SK-N-SH (cell line): Measurements from ENCODE around the gene ZNF385A. TPM values are rescaled to one million over a fixed set of nuclear protein-coding genes. Genes with fewer than 3 reads are reported as not detected.

ENCODE experiments used
- CTCF ChIA-PET: fragments of 300-600, 350-600 bp; formaldehyde crosslinking; extraction: SDS; loops from one replicate; lab custom pipeline; 2021; lab: Yijun Ruan, JAX
- POLR2A ChIA-PET: fragments of 350-600 bp; sonication (Branson Sonifier 250); formaldehyde crosslinking; extraction: SDS; loops from one replicate; lab custom pipeline; 2020; ENCODE audit warnings: antibody characterized with exemption, inconsistent platforms; lab: Yijun Ruan, JAX
- DNase-seq: peaks from one replicate; pipeline ENCODE4 v3.0.0; 2012
- H2AFZ ChIP-seq: fragments of 200-600 bp; sonication (generic); 2 replicates; pipeline ENCODE4 v1.8.1; 2016; ENCODE audit warnings: antibody characterized with exemption, mild to moderate bottlenecking, low read depth
- H3F3A ChIP-seq: fragments of 200-600 bp; sonication (generic); replicated peaks from 2 replicates; pipeline ENCODE3; 2016; ENCODE audit warnings: antibody characterized with exemption, mild to moderate bottlenecking; ENCODE audit not compliant: insufficient read depth
- H3K27ac ChIP-seq, 2 experiments: fragments of 200-500 bp in 1 of 2; fragments of 200-600 bp in 1 of 2; sonication (Bioruptor generic) in 1 of 2; sonication (generic), shearing (Covaris generic) in 1 of 2; 2 replicates each; pipeline versions ENCODE4 v1.5.1 to v1.6.1; 2014 to 2016; ENCODE audit warnings: low read depth in 2 of 2, inconsistent platforms in 1 of 2, low read length in 1 of 2, mild to moderate bottlenecking in 1 of 2, mixed read lengths in 1 of 2
- H3K27me3 ChIP-seq: fragments of 200-600 bp; sonication (generic), shearing (Covaris generic); 2 replicates; pipeline ENCODE4 v1.6.1; 2016; ENCODE audit warnings: mixed run types; ENCODE audit not compliant: insufficient read depth
- H3K36me3 ChIP-seq, 2 experiments: fragments of 200-500 bp in 1 of 2; fragments of 200-600 bp in 1 of 2; sonication (Bioruptor generic) in 1 of 2; sonication (generic) in 1 of 2; replicated peaks in 1 of 2; 2 replicates each; pipeline versions ENCODE3 to v1.5.1; 2014 to 2016; ENCODE audit warnings: low read length in 1 of 2, mild to moderate bottlenecking in 1 of 2; ENCODE audit not compliant: insufficient read depth in 2 of 2, control insufficient read depth in 1 of 2
- H3K4me1 ChIP-seq, 2 experiments: fragments of 200-500 bp in 1 of 2; fragments of 200-600 bp in 1 of 2; sonication (Bioruptor generic) in 1 of 2; sonication (generic), shearing (Covaris generic) in 1 of 2; 2 replicates each; pipeline versions ENCODE4 v1.5.1 to v1.6.1; 2014 to 2016; ENCODE audit warnings: low read depth in 1 of 2, low read length in 1 of 2, mixed run types in 1 of 2; ENCODE audit not compliant: insufficient read depth in 2 of 2, control insufficient read depth in 1 of 2
- H3K4me2 ChIP-seq: fragments of 200-600 bp; sonication (generic), shearing (Covaris generic); 2 replicates; pipeline ENCODE4 v1.6.1; 2017; ENCODE audit warnings: mixed run types
- H3K4me3 ChIP-seq, 2 experiments: fragments of 200-500 bp in 1 of 2; fragments of 200-600 bp in 1 of 2; sonication (Bioruptor generic) in 1 of 2; sonication (generic), shearing (Covaris generic) in 1 of 2; 2 replicates each; pipeline versions ENCODE4 v1.5.1 to v1.8.1; 2014 to 2016; ENCODE audit warnings: low read depth in 2 of 2, inconsistent platforms in 1 of 2, low read length in 1 of 2, mild to moderate bottlenecking in 1 of 2, mixed read lengths in 1 of 2, moderate library complexity in 1 of 2
- H3K79me2 ChIP-seq: fragments of 200-600 bp; sonication (generic); 2 replicates; pipeline ENCODE4 v1.8.1; 2017; ENCODE audit warnings: mild to moderate bottlenecking; ENCODE audit not compliant: insufficient read depth
- H3K9ac ChIP-seq: fragments of 200-600 bp; sonication (generic); 2 replicates; pipeline ENCODE4 v1.6.1; 2017; ENCODE audit warnings: mixed run types
- H3K9me2 ChIP-seq: fragments of 200-600 bp; sonication (generic); 2 replicates; pipeline ENCODE4 v1.6.1; 2017; ENCODE audit warnings: mixed run types
- H3K9me3 ChIP-seq: fragments of 200-600 bp; sonication (generic); 2 replicates; pipeline ENCODE4 v1.6.1; 2017; ENCODE audit warnings: mixed run types, mild to moderate bottlenecking, moderate library complexity
- H4K20me1 ChIP-seq: fragments of 200-600 bp; sonication (generic); 2 replicates; pipeline ENCODE4 v1.6.1; 2017; ENCODE audit warnings: mild to moderate bottlenecking, mixed run types; ENCODE audit not compliant: insufficient read depth
- CTCF ChIP-seq: fragments of 200-600 bp; sonication (generic); IDR thresholded peaks from 2 replicates; pipeline ENCODE4 v1.6.1; 2017; ENCODE audit warnings: antibody characterized with exemption, mild to moderate bottlenecking, moderate library complexity
- ELF1 ChIP-seq: IDR thresholded peaks from 2 replicates; pipeline ENCODE4 v1.4.0; 2012
- EP300 ChIP-seq, 2 experiments: IDR thresholded peaks; 2 replicates each; pipeline versions ENCODE4 v1.4.0 to v1.6.1; 2012; ENCODE audit warnings: borderline replicate concordance in 1 of 2, low read depth in 1 of 2, low read length in 1 of 2
- FOXJ3 ChIP-seq: sonication (generic); formaldehyde crosslinking; IDR thresholded peaks from 2 replicates; pipeline ENCODE4 v1.5.1; 2020; ENCODE audit warnings: mild to moderate bottlenecking, missing genetic modification reagents
- GATA2 ChIP-seq: sonication (generic); formaldehyde crosslinking; IDR thresholded peaks from 2 replicates; pipeline ENCODE4 v1.5.0; 2020; ENCODE audit warnings: mild to moderate bottlenecking, missing genetic modification reagents
- JUND ChIP-seq: IDR thresholded peaks from 2 replicates; pipeline ENCODE4 v1.4.0; 2012
- MAX ChIP-seq: IDR thresholded peaks from 2 replicates; pipeline ENCODE4 v1.4.0; 2012; ENCODE audit warnings: low read depth
- POLR2AphosphoS5 ChIP-seq: IDR thresholded peaks from 2 replicates; pipeline ENCODE4 v1.6.1; 2012; ENCODE audit warnings: low read depth, low read length
- RAD21 ChIP-seq: IDR thresholded peaks from 2 replicates; pipeline ENCODE4 v1.6.1; 2012; ENCODE audit warnings: mild to moderate bottlenecking, low read length
- RCOR1 ChIP-seq: fragments of 150-350 bp; IDR thresholded peaks from 2 replicates; pipeline ENCODE4 v1.6.1; 2017; ENCODE audit warnings: antibody characterized with exemption, low read length
- RFX5 ChIP-seq: IDR thresholded peaks from 2 replicates; pipeline ENCODE4 v1.6.1; 2012; ENCODE audit warnings: mild to moderate bottlenecking, improper control_type of control experiment, low read length
- RXRA ChIP-seq: IDR thresholded peaks from 2 replicates; pipeline ENCODE4 v1.4.0; 2012; ENCODE audit warnings: low read depth, mild to moderate bottlenecking, borderline replicate concordance
- SIN3A ChIP-seq: IDR thresholded peaks from 2 replicates; pipeline ENCODE4 v1.6.1; 2012; ENCODE audit warnings: low read depth, mild to moderate bottlenecking, low read length, moderate library complexity, borderline replicate concordance
- SMC3 ChIP-seq: IDR thresholded peaks from 2 replicates; pipeline ENCODE4 v1.6.1; 2012; ENCODE audit warnings: low read depth, low read length, improper control_type of control experiment
- USF1 ChIP-seq: IDR thresholded peaks from 2 replicates; pipeline ENCODE4 v1.4.0; 2012; ENCODE audit warnings: low read depth, borderline replicate concordance
- USF2 ChIP-seq: fragments of 150-350 bp; IDR thresholded peaks from 2 replicates; pipeline ENCODE4 v1.6.1; 2017; ENCODE audit warnings: antibody characterized with exemption, low read length, low read depth, borderline replicate concordance
- WGBS: methylation state at CpG from one replicate; pipeline ENCODE4 v1.1.6; 2017; ENCODE audit warnings: low lambda C conversion rate; 5-methylcytosine and 5-hydroxymethylcytosine counted together
- polyA plus RNA-seq, 3 experiments: library from polyadenylated mRNA; depleted of rRNA; stranded (reverse); fragments of >200 nt; gene quantifications; 2 replicates each; pipeline ENCODE4 v1.2.3, GENCODE V29; 2012

Gene ZNF385A
- polyA plus RNA-seq, 1 of the 3 experiments (the other 2 are of a cell fraction) = 2.6 TPM

GRCh38 chr12:54424224-54424623, 39.7 kb upstream of the ZNF385A start:
- no peaks in the 10 kb centered on the region for H3K36me3 ChIP-seq
- no peak overlapping the region for H3K27ac ChIP-seq
- DNase-seq = no peak
- H3K4me1 ChIP-seq = peaks cover 0 to 14% of the 10 kb centered on the region in 2 experiments; a peak in 3 of 4 replicates
- H3K9me2 ChIP-seq = no peaks in the 10 kb centered on the region
- H4K20me1 ChIP-seq = no peaks in the 10 kb centered on the region
- no peak overlapping the region for H3K4me2 ChIP-seq
- H3K4me3 ChIP-seq = no peak overlapping the region
- peaks cover 3% of the 10 kb centered on the region for H3K79me2 ChIP-seq
- ChIA-PET POLR2A (interaction anchor here (0.6 kb wide), 1 partner anchor 517 kb away, joined by 3 read pairs; no protein-coding TSS in a partner anchor), CTCF (interaction anchor here (3.8 to 13.7 kb wide), 2 partner anchors 15 to 25 kb away, joined by 19 to 127 read pairs; no protein-coding TSS in a partner anchor)
- H3K9ac ChIP-seq = no peak overlapping the region
- no peaks in the 10 kb centered on the region for H3K27me3 ChIP-seq
- TF ChIP-seq SMC3 (no peak), POLR2AphosphoS5 (no peak), FOXJ3 (CRISPR knock-in tag) (no peak), RFX5 (no peak), GATA2 (no peak), CTCF (no peak)
- no peaks in the 10 kb centered on the region for H3K9me3 ChIP-seq
- 19% methylated on average over 3 of the region's 3 CpGs for WGBS
- no peak overlapping the region for H2AFZ ChIP-seq
- peaks cover 2% of the 10 kb centered on the region for H3F3A ChIP-seq

- TF ChIP-seq ELF1 = no peak
- no peak for TF ChIP-seq FOXJ3 (CRISPR knock-in tag)
- TF ChIP-seq USF1 = no peak
- no peak for TF ChIP-seq RXRA
- no peak for TF ChIP-seq RFX5
- no peak for TF ChIP-seq USF2
- no peak for TF ChIP-seq GATA2
- TF ChIP-seq RAD21 = no peak
- no peak for TF ChIP-seq RCOR1
- no peak for TF ChIP-seq EP300 (IDR thresholded peaks at IDR 0.05; ENCODE audit: borderline replicate concordance in 1 of 2, low read depth in 1 of 2, low read length in 1 of 2)
- no peak for TF ChIP-seq SIN3A
- no peak for TF ChIP-seq POLR2AphosphoS5
- TF ChIP-seq JUND = no peak
- TF ChIP-seq MAX = no peak
- TF ChIP-seq, all 33 proteins: peak for 0
- H3K4me1 ChIP-seq = peaks cover 0 to 14% of the 10 kb centered on the region in 2 experiments; a peak in 3 of 4 replicates
- H2AFZ ChIP-seq = no peak overlapping the region
- peaks cover 8% of the 10 kb centered on the region for H3K79me2 ChIP-seq
- DNase-seq = no peak
- no peak overlapping the region for H3K9ac ChIP-seq
- H3K9me3 ChIP-seq = no peaks in the 10 kb centered on the region
- H3K27ac ChIP-seq = no peak overlapping the region
- ChIA-PET POLR2A (interaction anchor here (0.6 kb wide), 1 partner anchor 517 kb away, joined by 3 read pairs; no protein-coding TSS in a partner anchor), CTCF (interaction anchor here (3.8 to 13.7 kb wide), 2 partner anchors 15 to 25 kb away, joined by 19 to 127 read pairs; no protein-coding TSS in a partner anchor)
- no peak overlapping the region for H3K4me3 ChIP-seq
- no peaks in the 10 kb centered on the region for H3K9me2 ChIP-seq
- 24% methylated on average over 5 of the region's 5 CpGs for WGBS
- no peaks in the 10 kb centered on the region for H3K27me3 ChIP-seq
- peaks cover 2% of the 10 kb centered on the region for H3F3A ChIP-seq
- no peak overlapping the region for H3K4me2 ChIP-seq
- H3K36me3 ChIP-seq = no peaks in the 10 kb centered on the region
- no peaks in the 10 kb centered on the region for H4K20me1 ChIP-seq
These were observed 39.2 kb upstream of the ZNF385A start for GRCh38 chr12:54423816-54424150.
